Fibroblast of skin of back (primary cell): ENCODE data around the gene ISL2. TPM values are rescaled to one million over a fixed set of nuclear protein-coding genes. Genes with fewer than 3 reads are reported as not detected.
A peak's percentile ranks its signal among the peaks of the same experiment; 100 is the strongest.
"Not testable (repeated sequence)": the region's sequence is repeated elsewhere in the genome, so short reads cannot be mapped to it uniquely, and the experiment has no call there.

ENCODE experiments used
- DNase-seq: peaks from one replicate; pipeline ENCODE4 v3.0.0-alpha.2; 2013
- polyA plus RNA-seq, 2 experiments: library from polyadenylated mRNA; unstranded; fragments of 120-200 nt; gene quantifications; one replicate each; pipeline ENCODE4 v1.2.1, GENCODE V29; 2013; ENCODE audit not compliant: insufficient read length in 2 of 2

Gene ISL2
- polyA plus RNA-seq (2013, experiment 1 of 2; ENCODE audit: insufficient read length) = 1.0 TPM
- polyA plus RNA-seq (2013, experiment 2 of 2; ENCODE audit: insufficient read length) = 0.46 TPM

DNA sequence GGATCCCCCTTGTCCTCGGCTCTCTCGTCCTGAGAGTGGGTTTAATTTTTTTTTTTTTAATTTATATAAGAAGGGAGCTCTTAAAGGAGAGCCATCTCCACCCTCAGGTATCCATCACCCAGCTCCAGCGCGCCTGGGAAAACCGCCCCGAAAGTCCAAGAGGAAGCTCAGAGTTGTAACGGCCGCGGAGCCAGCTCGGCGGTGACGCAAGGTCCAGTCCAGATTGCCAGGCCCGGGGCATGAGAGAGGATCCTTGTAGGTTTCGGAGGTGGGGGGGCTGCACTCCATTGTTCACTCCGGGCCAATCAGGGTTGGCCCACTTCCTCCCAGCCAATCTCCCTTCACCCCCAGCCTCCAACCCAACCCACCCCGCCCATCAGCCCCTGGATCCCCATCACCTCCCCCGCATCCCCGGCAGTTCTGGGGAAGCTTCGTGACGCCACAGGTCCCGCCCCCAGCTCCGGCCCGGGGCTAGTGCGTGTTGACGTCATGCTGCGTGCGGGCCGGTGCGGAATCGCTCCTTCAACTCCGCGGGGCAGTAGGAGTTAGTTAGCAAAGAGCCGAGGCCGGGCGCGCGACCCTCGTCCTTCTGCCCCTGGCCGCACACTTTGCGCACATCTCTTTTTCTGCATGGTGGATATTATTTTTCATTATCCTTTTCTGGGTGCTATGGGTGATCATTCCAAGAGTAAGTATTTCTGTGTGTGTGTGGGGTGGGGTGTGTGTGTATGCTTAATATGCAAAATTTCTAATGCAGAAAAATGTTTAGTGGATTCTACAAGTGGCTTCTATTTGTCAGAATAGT, at the start of gene ISL2:
Gene ISL2, plus strand, starts transcription at position 520 of the 805 bp plus-strand sequence. Its CDS starts 111 bp downstream, at position 631.
- DNase-seq = peak; percentile 89

DNA sequence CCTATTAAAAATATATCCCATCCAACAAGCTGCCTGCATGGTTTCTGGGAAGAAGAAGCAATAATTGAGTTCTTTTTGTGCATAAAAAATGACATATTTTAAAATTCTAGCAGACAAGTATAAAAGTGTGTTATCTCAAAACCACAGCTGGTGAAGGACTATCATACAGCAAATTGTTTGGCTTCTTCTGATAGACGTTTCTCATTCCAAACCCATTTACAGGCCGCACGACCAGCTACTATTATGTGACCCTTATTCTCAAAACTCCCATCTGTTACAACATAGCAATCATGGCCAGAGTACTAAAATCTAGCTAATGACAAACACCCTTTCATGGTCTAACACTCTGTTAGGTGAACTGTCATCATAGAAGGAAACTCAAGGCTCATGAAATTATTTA, 47.0 kb upstream of the ISL2 start:
- no peak for DNase-seq

GRCh38 chr15:76293361-76293760, 43.2 kb upstream of the ISL2 start:
- DNase-seq = peak; percentile 1

GRCh38 chr15:76294463-76294862, 42.1 kb upstream of the ISL2 start:
- DNase-seq = not testable (repeated sequence)

GRCh38 chr15:76296849-76297248, 39.7 kb upstream of the ISL2 start:
- DNase-seq = no peak

GRCh38 chr15:76297951-76298350, 38.6 kb upstream of the ISL2 start:
- DNase-seq = not testable (repeated sequence)

DNA sequence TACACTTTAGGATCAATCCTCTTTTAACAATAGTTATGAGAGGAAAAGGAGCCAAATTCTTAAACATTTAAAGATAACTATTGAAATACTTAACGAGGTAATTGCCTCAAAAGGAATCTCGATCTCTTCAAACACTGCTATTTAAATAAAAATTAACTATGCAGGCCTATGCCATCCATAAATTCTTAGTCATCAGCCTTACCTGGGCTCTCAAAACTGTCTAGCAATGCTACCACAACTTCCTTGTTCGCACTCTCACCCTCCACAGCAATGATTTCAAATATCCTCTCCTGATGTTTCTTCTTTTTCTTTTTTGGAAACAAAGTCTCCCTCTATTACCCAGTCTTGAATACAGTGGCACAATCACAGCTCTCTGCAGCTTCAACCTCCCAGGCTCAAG, 37.6 kb upstream of the ISL2 start:
- no peak for DNase-seq

GRCh38 chr15:76299786-76300185, 36.8 kb upstream of the ISL2 start:
- DNase-seq = no peak

DNA sequence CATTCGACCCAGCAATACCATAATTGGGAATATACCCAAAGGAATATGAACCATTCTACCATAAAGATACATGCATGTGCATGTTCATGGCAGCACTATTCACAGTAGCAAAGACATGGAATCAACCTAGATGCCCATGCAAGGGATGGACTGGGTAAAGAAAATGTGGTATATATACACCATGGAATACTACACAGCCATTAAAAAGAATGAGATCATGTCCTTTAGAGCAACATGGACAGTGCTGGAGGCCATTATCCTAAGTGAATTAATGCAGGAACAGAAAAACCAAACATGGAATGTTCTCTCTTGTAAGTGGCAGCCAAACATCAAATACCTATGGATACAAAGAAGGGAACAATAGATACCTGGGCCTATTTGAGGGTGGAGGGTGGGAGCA, 32.7 kb upstream of the ISL2 start:
- no peak for DNase-seq

- no peak for DNase-seq
Observed at GRCh38 chr15:76309601-76310330, 26.8 kb upstream of the ISL2 start.

GRCh38 chr15:76310475-76311099, 26.0 kb upstream of the ISL2 start:
- DNase-seq = peak; percentile 19

DNA sequence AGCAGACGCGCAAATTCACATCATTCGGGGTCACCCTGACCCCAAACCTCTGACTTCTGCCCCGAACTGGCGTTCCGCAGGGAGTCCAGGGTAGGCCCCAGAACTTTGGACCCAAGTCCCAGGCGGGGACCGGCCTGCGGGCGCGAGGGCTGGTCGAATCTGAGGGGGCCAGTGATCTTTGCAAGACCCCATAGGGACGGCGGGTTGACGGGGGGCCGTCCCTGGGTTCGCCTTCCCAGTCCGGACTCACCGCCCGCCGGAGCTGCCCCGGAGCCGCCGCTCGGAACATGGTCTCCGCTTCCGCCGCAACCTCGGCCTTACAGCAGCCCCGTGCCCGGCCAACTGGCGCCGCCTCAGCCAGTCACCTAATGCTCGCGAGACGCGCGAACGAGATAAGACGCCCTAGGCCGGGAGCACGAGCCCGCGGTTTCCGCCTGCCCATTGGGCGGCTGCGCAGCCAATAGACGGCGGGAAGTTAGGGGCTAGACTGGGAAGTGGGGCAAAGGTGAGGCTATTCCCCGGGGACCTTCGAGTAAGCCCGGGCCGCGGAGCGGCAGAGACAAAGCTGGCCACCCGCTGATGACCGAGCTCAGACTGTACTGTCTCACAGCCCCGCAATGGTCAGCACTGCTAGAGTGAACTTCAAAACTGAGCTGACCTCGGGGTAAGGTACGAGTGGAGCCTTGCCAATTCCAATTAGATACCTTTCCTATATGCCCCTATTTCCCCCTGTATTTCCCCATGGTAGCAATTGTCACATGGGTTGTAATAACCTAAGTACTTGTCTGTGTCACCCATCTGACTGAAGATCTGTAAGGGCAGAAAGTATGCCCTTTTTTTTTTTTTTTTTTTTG, 25.2 kb upstream of the ISL2 start, which contains the start of gene ETFA:
Gene ETFA, minus strand, starts transcription at position 370 of the 854 bp plus-strand sequence. Its CDS starts 81 bp downstream, at position 289.
- DNase-seq = peak; percentile 98

- peak; percentile 46 for DNase-seq
Observed at GRCh38 chr15:76312540-76313174, 23.9 kb upstream of the ISL2 start.

DNA sequence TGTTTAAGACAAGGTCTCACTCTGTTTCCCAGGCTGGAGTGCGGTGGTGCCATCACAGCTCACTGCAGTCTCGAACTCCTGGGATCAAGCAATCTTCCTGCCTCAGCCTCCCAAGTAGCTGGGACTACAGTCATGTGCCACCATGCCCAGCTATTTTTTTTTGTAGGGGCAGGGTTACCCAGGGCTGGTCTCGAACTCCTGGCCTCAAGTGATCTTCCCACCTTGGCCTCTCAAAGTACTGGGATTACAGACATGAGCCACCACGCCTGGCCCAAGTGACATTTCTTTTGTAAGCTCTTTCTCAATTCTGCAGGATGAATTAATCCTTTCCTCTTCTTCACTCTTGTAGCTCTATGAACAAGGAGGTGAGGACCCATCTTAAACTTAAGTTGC, 23.4 kb upstream of the ISL2 start:
- DNase-seq = not testable (repeated sequence)

DNA sequence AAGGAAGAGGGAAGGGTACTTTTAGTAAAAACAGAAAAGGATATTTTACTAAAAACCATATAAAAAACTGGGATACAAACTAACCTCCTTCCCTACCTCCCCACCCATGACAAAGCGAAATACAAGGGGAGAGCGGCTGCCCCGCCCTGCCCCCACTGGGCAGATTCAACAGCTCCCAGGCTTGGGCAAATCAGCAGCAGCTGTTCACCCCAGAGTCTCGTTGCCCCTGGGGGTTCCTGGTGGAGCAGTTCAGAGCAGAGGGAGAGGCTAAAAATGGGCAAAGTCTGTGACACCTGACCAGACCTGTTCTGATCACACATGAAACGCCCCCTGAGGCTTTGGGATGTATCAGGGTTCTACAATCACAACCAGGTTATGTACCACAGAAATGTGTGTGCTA, 22.8 kb upstream of the ISL2 start:
- no peak for DNase-seq

DNA sequence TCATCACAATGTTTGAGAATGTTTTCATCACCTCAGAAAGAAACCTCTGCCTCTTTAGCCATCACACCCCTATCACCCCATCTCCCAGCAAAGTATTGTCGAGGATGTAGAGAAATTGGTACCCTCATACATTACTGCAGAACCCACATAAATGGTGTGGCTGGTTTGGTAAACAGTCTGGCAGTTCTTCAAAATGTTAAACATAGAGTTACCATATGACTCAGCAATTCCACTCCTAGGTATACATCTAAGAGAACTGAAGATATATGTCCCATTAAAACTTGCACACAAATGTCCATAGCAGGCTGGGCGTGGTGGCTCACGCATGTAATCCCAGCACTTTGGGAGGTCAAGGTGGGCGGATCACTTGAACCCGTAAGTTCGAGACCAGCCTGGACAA, 16.6 kb upstream of the ISL2 start:
- DNase-seq = no peak

- no peak for DNase-seq
Observed at GRCh38 chr15:76321171-76321570, 15.4 kb upstream of the ISL2 start.

GRCh38 chr15:76321602-76322001, 15.0 kb upstream of the ISL2 start:
- no peak for DNase-seq

GRCh38 chr15:76324066-76324465, 12.5 kb upstream of the ISL2 start:
- DNase-seq = no peak

DNA sequence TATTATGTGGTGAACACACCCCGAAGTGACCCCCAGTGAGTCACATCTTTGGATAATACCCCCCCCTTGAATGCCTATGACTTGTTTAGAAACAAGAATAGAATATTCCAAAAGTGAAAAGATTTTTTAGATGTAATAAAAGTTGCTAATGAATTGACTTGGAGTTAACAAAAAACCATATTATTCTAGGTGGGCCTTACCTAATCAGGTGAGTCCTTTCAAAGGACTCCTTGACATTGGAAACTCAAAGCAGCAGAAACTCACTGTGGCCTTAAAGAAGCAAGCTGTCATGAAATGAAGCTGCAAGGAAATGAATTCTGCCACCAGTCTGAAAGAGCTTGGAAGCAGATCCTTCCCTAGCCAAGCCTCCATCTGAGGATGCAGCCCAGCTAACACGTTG, 10.9 kb upstream of the ISL2 start:
- DNase-seq = no peak
